IPS-18a (cell line): Measurements from ENCODE around the gene PRSS33.

Experiments used
- H3K27ac ChIP-seq: one replicate; pipeline ENCODE4 v1.5.1; 2013; ENCODE audit warnings: low read length
- H3K27me3 ChIP-seq: one replicate; pipeline ENCODE4 v1.6.1; 2013; ENCODE audit warnings: mild to moderate bottlenecking, low read length; ENCODE audit not compliant: control insufficient read depth, insufficient read depth
- H3K36me3 ChIP-seq: one replicate; pipeline ENCODE4 v1.6.1; 2013; ENCODE audit warnings: low read depth, low read length; ENCODE audit not compliant: control insufficient read depth
- H3K4me1 ChIP-seq: one replicate; pipeline ENCODE4 v1.6.1; 2013; ENCODE audit warnings: low read depth, low read length; ENCODE audit not compliant: control insufficient read depth
- H3K4me3 ChIP-seq: one replicate; pipeline ENCODE4 v1.5.1; 2013; ENCODE audit warnings: low read length
- H3K9ac ChIP-seq: one replicate; pipeline ENCODE4 v1.6.1; 2013; ENCODE audit warnings: mild to moderate bottlenecking, low read length, moderate library complexity
- H3K9me3 ChIP-seq: one replicate; pipeline ENCODE4 v1.6.1; 2013; ENCODE audit warnings: low read depth, low read length; ENCODE audit not compliant: control insufficient read depth

Gene PRSS33

GRCh38 chr16:2771496-2772402 is 15.6 kb downstream of the PRSS33 start:
- H3K9me3 ChIP-seq, result no peaks in the 10 kb centered on the region
- H3K4me3 ChIP-seq, result no peak overlapping the region
- H3K9ac ChIP-seq, result no peak overlapping the region
- H3K27ac ChIP-seq, result no peak overlapping the region
- peaks cover 71% of the 10 kb centered on the region for H3K36me3 ChIP-seq
- H3K27me3 ChIP-seq, result no peaks in the 10 kb centered on the region
- no peaks in the 10 kb centered on the region for H3K4me1 ChIP-seq

- Histone ChIP-seq H3K9ac (no peak overlapping the region), H3K9me3 (no peaks in the 10 kb centered on the region), H3K27ac (no peak overlapping the region), H3K27me3 (no peaks in the 10 kb centered on the region), H3K4me1 (no peaks in the 10 kb centered on the region), H3K4me3 (no peak overlapping the region), H3K36me3 (peaks cover 82% of the 10 kb centered on the region)
Observed at GRCh38 chr16:2770057-2770951, 17.1 kb downstream of the PRSS33 start.

GRCh38 chr16:2769675-2770056 is 17.7 kb downstream of the PRSS33 start:
- Histone ChIP-seq H3K4me3 (no peak overlapping the region), H3K27me3 (no peaks in the 10 kb centered on the region)

GRCh38 chr16:2769100-2769529 is 18.2 kb downstream of the PRSS33 start:
- Histone ChIP-seq H3K4me1 (no peaks in the 10 kb centered on the region), H3K36me3 (peaks cover 82% of the 10 kb centered on the region)

More at GRCh38 chr16:2769675-2770056, 17.7 kb downstream of the PRSS33 start:
- Histone ChIP-seq H3K36me3 (peaks cover 82% of the 10 kb centered on the region), H3K4me1 (no peaks in the 10 kb centered on the region), H3K9me3 (no peaks in the 10 kb centered on the region), H3K27ac (no peak overlapping the region), H3K9ac (no peak overlapping the region)

GRCh38 chr16:2768403-2769089 is 18.8 kb downstream of the PRSS33 start:
- Histone ChIP-seq H3K4me3 (no peak overlapping the region), H3K27me3 (no peaks in the 10 kb centered on the region), H3K9ac (no peak overlapping the region), H3K27ac (no peak overlapping the region), H3K4me1 (no peaks in the 10 kb centered on the region), H3K9me3 (no peaks in the 10 kb centered on the region), H3K36me3 (peaks cover 86% of the 10 kb centered on the region)

More at GRCh38 chr16:2769100-2769529, 18.2 kb downstream of the PRSS33 start:
- no peak overlapping the region for H3K27ac ChIP-seq
- no peak overlapping the region for H3K9ac ChIP-seq
- H3K4me3 ChIP-seq, result no peak overlapping the region
- no peaks in the 10 kb centered on the region for H3K27me3 ChIP-seq
- H3K9me3 ChIP-seq, result no peaks in the 10 kb centered on the region

- no peak overlapping the region for H3K27ac ChIP-seq
- H3K36me3 ChIP-seq, result peaks cover 92% of the 10 kb centered on the region
- H3K9me3 ChIP-seq, result no peaks in the 10 kb centered on the region
- H3K27me3 ChIP-seq, result no peaks in the 10 kb centered on the region
- no peak overlapping the region for H3K9ac ChIP-seq
- H3K4me3 ChIP-seq, result no peak overlapping the region
- no peaks in the 10 kb centered on the region for H3K4me1 ChIP-seq
Observed at GRCh38 chr16:2767891-2768290, 19.5 kb downstream of the PRSS33 start.

- Histone ChIP-seq H3K27ac (no peak overlapping the region), H3K4me3 (no peak overlapping the region), H3K9ac (no peak overlapping the region), H3K27me3 (no peaks in the 10 kb centered on the region), H3K9me3 (no peaks in the 10 kb centered on the region), H3K4me1 (no peaks in the 10 kb centered on the region), H3K36me3 (peaks cover 99% of the 10 kb centered on the region)
Observed at GRCh38 chr16:2767140-2767731, 20.1 kb downstream of the PRSS33 start.

- H3K27me3 ChIP-seq, result no peaks in the 10 kb centered on the region
- no peaks in the 10 kb centered on the region for H3K9me3 ChIP-seq
- H3K4me3 ChIP-seq, result no peak overlapping the region
- no peak overlapping the region for H3K9ac ChIP-seq
- H3K36me3 ChIP-seq, result peaks cover 100% of the 10 kb centered on the region
- H3K27ac ChIP-seq, result no peak overlapping the region
- no peaks in the 10 kb centered on the region for H3K4me1 ChIP-seq
Observed at GRCh38 chr16:2766430-2767139, 20.8 kb downstream of the PRSS33 start.

- no peak overlapping the region for H3K27ac ChIP-seq
- no peaks in the 10 kb centered on the region for H3K27me3 ChIP-seq
- H3K4me1 ChIP-seq, result no peaks in the 10 kb centered on the region
- H3K36me3 ChIP-seq, result peaks cover 100% of the 10 kb centered on the region
- H3K9ac ChIP-seq, result no peak overlapping the region
- peaks cover 3% of the 10 kb centered on the region for H3K9me3 ChIP-seq
- H3K4me3 ChIP-seq, result no peak overlapping the region
Observed at GRCh38 chr16:2765462-2766404, 21.6 kb downstream of the PRSS33 start.

GRCh38 chr16:2764718-2765117 is 22.6 kb downstream of the PRSS33 start:
- H3K36me3 ChIP-seq, result peaks cover 100% of the 10 kb centered on the region
- no peak overlapping the region for H3K27ac ChIP-seq
- peaks cover 4% of the 10 kb centered on the region for H3K9me3 ChIP-seq

More at GRCh38 chr16:2764718-2765117, 22.6 kb downstream of the PRSS33 start:
- Histone ChIP-seq H3K4me3 (no peak overlapping the region), H3K9ac (no peak overlapping the region), H3K27me3 (no peaks in the 10 kb centered on the region), H3K4me1 (no peaks in the 10 kb centered on the region)
